Adipose tissue (tissue), 3 donors: ENCODE results near the gene LRRC61. TPM values are rescaled to one million over a fixed set of nuclear protein-coding genes. Genes with fewer than 3 reads are reported as not detected.

Source experiments
- H3K27ac ChIP-seq: one replicate; pipeline ENCODE4 v1.5.1; 2013; ENCODE audit warnings: low read depth, low read length
- WGBS, 3 donors: extraction: QIAGEN DNeasy Blood & Tissue Kit; methylation state at CpG; one replicate each; pipeline ENCODE4 v1.1.7; 2013; 5-methylcytosine and 5-hydroxymethylcytosine counted together
- polyA plus RNA-seq, 3 donors: library from polyadenylated mRNA; stranded (reverse); fragments of 200-250 nt; gene quantifications; one replicate each; pipeline ENCODE4 v1.2.3, GENCODE V29; 2013
- donor health status: healthy with polysubstance abuse.
- donor health status: Bipolar disorder and iron deficiency.
- donor health status: healthy.

Gene LRRC61
- polyA plus RNA-seq, 3 donors = 1.3 to 12.1 (median 8.6) TPM

GRCh38 chr7:150374472-150374871 lies 51.3 kb downstream of the LRRC61 start:
- no peak overlapping the region for H3K27ac ChIP-seq
- WGBS, 3 donors = 90 to 96% (median 94%) methylated on average over 5 of the region's 5 CpGs

DNA sequence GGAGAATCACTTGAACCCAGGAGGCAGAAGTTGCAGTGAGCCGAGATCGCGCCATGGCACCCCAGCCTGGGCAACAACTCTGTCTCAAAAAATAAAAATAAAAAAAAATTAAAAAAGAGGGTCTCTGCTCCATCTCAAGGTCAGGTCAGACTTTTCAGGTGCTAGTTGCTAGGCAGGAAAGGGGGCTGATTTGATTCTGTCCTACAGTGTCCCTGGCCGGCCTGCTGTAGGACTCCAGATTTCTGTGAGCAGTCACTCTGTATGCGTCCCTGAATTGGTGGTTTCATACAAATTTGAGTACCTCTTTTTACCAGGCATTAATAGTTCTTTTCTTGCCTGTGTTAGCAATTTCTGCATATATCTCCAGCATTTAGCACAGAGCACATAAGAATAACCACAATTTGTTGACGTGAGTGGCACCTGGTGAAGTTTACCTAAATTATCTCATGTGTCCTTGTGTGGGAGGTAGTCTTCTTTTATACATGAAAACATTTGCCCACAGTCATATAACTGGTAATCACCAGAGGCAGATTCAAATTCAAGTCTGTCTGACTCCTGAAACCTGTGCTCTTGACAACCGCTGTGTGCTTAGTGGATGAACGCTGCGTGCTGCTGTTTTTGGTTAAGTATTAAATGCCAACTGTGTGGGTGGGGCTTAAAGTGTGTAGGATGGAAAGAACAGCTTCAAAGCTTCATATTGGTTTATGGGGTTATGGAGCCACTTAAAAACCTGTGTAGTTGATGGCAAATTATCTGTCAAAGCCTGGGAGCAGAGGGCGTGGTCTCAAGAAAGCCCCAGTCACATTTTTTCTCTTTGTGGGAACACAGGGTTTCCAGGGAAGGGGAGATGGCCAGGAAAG lies 52.7 kb downstream of the LRRC61 start:
- 67 to 93% (median 86%) methylated on average over 10 of the region's 10 CpGs for WGBS, 3 donors
- no peak overlapping the region for H3K27ac ChIP-seq

GRCh38 chr7:150376560-150376959 lies 53.4 kb downstream of the LRRC61 start:
- WGBS, 3 donors = 73 to 81% (median 78%) methylated on average over 6 of the region's 6 CpGs
- H3K27ac ChIP-seq = no peak overlapping the region

DNA sequence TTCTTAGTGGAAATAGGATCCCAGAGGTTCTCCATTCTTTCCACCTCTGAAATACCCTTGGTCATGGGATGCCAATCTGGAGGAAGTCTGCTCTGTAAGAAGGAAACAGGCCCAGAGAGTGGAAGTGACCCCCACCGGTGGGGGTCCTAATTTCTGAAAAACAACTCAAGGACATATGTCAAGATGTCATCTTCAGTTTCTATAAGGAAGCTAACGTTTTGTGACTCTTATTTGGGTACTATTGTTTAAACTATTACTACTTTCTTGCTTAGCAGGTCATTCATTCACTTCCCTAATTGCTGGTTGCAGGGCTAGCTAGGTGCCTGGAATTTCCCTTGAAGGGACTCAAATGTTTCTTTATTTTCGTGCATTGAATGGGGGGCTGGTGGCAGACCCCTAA lies 54.0 kb downstream of the LRRC61 start:
- WGBS, 3 donors = 24 to 32% (median 29%) methylated on average over 3 of the region's 3 CpGs
- no peak overlapping the region for H3K27ac ChIP-seq

DNA sequence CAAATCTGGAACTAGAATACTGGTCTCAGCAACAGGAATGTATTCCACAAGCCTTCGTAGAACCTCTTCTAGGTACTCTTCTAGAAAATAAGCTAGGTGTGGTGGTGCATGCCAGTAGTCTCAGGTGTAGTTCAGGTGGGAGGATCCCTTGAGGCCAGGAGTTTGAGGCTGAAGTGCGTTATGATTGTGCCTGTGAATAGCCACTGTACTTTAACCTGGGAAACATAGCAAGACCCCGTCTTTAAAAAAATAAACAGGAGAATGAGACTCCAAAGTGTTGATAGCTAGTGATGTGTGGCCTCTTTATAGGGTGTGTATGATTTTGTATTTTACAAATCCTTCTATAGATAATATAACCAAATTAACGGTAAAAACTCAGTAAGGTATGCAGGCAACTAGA lies 54.5 kb downstream of the LRRC61 start:
- WGBS, 3 donors = 21 to 68% (median 63%) methylated on average over 4 of the region's 4 CpGs
- no peak overlapping the region for H3K27ac ChIP-seq

- WGBS, 3 donors = 4 to 5% (median 4%) methylated on average over 32 of the region's 32 CpGs
- no peak overlapping the region for H3K27ac ChIP-seq
Observed at GRCh38 chr7:150378115-150378852, 55.1 kb downstream of the LRRC61 start.

- WGBS, 3 donors = 0 to 1% (median 0%) methylated on average over 45 to 60 of the region's 60 CpGs
- no peak within 1 kb of the TSS for H3K27ac ChIP-seq
Observed at GRCh38 chr7:150378853-150379440, 55.8 kb downstream of the LRRC61 start, which contains the start of gene ZNF775. Gene ZNF775, plus strand, starts transcription at chr7:150379330. Its CDS starts 9,141 bp downstream, at chr7:150388471.

GRCh38 chr7:150379441-150380379 lies 56.6 kb downstream of the LRRC61 start:
- WGBS, 3 donors = 2% methylated on average over 48 to 52 of the region's 52 CpGs
- H3K27ac ChIP-seq = no peak overlapping the region

DNA sequence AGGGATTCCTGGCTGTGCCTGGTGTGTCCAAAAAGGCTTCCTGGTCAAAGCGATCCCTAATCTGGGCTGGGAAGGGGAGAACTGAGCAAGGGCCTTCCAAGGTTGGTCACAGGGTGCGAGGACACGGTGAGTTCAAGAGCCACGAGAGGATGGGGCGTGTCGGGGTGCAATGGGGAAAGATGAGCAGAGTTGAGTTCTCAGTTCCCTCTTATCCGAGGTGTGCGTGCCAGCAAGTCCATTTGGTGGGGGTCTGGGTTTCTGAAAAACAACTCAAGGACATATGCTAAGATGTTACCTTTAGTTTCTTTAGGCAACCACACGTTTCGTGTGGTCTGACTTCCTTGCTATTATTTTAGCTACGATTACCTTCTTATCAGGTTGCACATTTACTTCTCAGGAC lies 57.3 kb downstream of the LRRC61 start:
- WGBS, 3 donors = 65 to 83% (median 77%) methylated on average over 11 of the region's 11 CpGs

DNA sequence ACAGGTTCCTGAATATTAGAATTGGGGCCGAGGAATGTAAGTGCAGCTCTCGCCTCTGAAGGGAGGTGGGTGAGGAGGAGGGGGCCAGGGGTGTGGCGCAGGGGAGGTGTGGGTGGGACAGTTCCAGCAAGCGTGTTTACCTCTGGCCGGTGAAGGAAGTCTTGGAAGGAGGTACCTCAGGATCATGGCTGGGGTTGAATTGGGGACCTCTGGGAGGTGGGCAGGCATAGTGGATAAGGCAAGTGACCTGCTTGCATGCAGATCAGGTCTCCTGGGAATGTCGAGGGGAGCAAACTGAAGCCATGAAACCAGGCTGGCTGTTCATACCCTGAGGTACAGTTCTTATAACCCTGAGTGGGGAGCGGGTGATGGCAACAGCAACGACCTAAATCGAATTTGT lies 57.9 kb downstream of the LRRC61 start:
- 72 to 87% (median 84%) methylated on average over 9 of the region's 9 CpGs for WGBS, 3 donors
- H3K27ac ChIP-seq = no peak overlapping the region

More for the DNA sequence above, 57.3 kb downstream of the LRRC61 start:
- H3K27ac ChIP-seq = no peak overlapping the region

DNA sequence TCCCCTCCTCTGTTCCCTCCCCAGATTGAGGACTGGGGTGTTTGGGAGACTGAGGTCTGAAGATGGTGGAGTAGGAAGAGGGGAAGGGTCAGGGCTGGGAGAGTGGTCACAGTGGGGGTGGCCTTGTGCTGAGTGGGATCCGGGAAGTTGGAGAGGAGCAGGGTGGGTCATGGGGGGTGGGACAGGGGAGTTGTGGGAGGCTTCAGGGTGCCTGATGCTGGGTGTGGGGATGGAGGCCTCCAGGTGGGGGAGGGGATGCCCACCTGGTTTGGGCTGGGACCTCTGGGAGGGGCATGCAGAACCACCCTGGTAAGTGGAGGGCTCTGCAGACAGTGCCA lies 58.6 kb downstream of the LRRC61 start:
- H3K27ac ChIP-seq = no peak overlapping the region
- 86 to 100% (median 92%) methylated on average over 1 of the region's 1 CpG for whole genome bisulfite sequencing, 3 donors

DNA sequence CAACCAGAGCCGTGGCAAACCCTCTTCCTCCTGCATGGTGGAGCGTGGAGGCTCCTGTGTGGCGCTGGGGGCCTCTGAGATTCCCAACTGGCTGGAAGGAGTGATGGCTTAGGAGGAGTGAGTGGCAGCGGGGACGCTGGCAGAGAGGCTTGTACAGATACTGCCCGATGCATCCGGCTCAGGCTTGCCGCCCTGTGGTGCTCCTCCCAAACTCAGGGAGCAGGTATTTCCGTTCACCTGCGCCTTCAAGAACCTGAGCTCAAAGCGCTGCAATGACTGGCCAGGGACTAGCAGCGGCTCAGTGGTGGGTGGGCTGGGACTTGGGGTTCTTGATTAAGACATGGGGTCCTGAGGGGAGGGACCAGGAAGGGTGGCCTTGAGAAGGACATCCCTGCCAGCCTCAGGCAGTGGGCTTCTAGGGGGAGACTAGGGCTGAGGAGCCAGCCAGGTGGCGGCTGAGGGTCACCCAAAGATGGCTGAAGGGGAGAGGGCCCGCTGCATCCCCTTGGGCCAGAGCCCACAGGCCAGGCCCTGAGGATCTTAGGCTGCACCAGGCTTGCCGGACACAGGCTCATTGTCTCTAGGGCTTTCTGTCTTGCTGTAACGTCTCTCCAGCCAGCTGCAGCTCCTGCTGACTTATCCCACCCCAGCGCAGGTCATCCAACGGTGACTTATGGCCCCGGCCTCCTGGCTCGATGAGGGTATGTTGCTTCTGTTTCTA lies 59.1 kb downstream of the LRRC61 start:
- no peak overlapping the region for H3K27ac ChIP-seq
- WGBS, 3 donors = 76 to 90% (median 89%) methylated on average over 19 to 20 of the region's 20 CpGs

DNA sequence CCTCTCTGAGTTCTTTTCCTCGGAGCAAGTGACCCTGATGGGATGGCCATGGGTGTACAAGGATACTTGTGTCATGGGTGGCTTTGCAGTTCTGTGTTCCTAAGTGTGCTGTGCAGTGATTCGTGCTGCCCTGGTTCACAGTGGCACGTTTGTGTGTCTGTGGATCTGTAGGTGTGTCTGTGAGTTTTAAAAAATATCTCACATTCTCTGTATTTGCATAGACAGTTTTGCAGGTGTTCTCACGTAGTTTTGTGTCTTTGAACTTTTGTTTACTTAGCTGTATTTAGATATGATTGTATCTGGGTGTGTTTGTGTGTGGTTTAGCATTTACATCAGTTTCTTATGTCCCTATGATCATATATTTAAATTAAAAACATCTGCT lies 59.7 kb downstream of the LRRC61 start:
- no peak overlapping the region for H3K27ac ChIP-seq
- 43 to 77% (median 76%) methylated on average over 4 of the region's 4 CpGs for WGBS, 3 donors

DNA sequence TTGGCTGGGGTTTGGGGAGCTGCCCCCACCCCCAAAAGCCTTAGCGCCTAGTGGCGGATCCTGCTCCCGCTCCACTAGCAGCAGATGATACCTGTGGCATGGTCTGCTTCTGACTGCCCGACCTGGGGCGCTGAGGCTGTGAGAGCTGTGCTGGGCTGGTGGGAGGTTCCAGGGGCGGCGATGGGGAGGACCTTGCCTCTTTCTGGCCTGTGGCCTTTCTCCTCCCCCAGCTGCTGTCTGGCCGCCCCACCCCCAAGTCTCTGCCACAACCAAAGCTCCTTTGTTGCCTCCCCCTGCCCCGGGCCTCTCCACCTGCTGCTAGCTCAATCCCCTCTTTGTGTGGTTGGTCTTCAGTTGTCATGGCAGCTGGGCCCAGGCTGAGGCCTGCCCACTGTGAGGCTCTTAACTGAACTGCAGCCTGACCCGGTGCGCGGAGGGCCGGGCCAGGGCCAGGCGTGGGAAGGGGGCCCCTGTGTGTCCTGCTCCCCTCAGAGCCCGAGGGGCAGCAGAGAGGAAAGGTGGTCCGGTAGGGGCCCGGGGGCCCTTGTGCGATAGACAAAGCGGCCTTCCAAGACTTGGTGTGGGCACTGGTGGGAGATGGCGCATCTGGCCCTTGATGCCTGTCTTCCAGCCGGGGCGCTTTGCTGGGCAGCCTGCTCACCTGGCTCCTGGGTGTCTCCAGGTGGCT lies 60.7 kb downstream of the LRRC61 start:
- 68 to 86% (median 83%) methylated on average over 20 to 22 of the region's 22 CpGs for WGBS, 3 donors
- H3K27ac ChIP-seq = no peak overlapping the region

GRCh38 chr7:150384406-150385301 lies 61.5 kb downstream of the LRRC61 start:
- 69 to 90% (median 75%) methylated on average over 15 of the region's 15 CpGs for WGBS, 3 donors
- no peak overlapping the region for H3K27ac ChIP-seq

GRCh38 chr7:150385302-150385723 lies 62.2 kb downstream of the LRRC61 start:
- WGBS, 3 donors = 76 to 79% (median 78%) methylated on average over 14 of the region's 14 CpGs
- no peak overlapping the region for H3K27ac ChIP-seq
